PFSK-1 (cell line): ENCODE results near the gene FSTL4.

Source experiments
- FOXP2 ChIP-seq: optimal IDR thresholded peaks from 2 replicates; pipeline ENCODE3; 2011; ENCODE audit warnings: borderline replicate concordance, control low read depth, inconsistent platforms; ENCODE audit not compliant: insufficient read depth; ENCODE audit errors: extremely low read length, extremely low read depth
- POLR2AphosphoS5 ChIP-seq: IDR thresholded peaks from 2 replicates; pipeline ENCODE4 v1.6.1; 2012; ENCODE audit warnings: low read depth, mild to moderate bottlenecking, control low read depth, low read length, moderate library complexity
- REST ChIP-seq, 2 experiments: IDR thresholded peaks; 2 replicates each; pipeline versions ENCODE4 v1.6.1 to v1.8.0; 2011 to 2012; ENCODE audit warnings: low read depth in 2 of 2, low read length in 2 of 2, control low read depth in 1 of 2, inconsistent platforms in 1 of 2, mild to moderate bottlenecking in 1 of 2, moderate library complexity in 1 of 2; ENCODE audit not compliant: insufficient read depth in 1 of 2
- SIN3A ChIP-seq: IDR thresholded peaks from 2 replicates; pipeline ENCODE4 v1.6.1; 2012; ENCODE audit warnings: mild to moderate bottlenecking, low read length, moderate library complexity, borderline replicate concordance; ENCODE audit not compliant: insufficient read depth
- TAF1 ChIP-seq: IDR thresholded peaks from 2 replicates; pipeline ENCODE4 v1.6.1; 2012; ENCODE audit warnings: low read length, control low read depth, borderline replicate concordance; ENCODE audit not compliant: insufficient read depth

Gene FSTL4

GRCh38 chr5:133336121-133336968 is 276.0 kb downstream of the FSTL4 start:
- TF ChIP-seq SIN3A (no peak), POLR2AphosphoS5 (no peak)

DNA sequence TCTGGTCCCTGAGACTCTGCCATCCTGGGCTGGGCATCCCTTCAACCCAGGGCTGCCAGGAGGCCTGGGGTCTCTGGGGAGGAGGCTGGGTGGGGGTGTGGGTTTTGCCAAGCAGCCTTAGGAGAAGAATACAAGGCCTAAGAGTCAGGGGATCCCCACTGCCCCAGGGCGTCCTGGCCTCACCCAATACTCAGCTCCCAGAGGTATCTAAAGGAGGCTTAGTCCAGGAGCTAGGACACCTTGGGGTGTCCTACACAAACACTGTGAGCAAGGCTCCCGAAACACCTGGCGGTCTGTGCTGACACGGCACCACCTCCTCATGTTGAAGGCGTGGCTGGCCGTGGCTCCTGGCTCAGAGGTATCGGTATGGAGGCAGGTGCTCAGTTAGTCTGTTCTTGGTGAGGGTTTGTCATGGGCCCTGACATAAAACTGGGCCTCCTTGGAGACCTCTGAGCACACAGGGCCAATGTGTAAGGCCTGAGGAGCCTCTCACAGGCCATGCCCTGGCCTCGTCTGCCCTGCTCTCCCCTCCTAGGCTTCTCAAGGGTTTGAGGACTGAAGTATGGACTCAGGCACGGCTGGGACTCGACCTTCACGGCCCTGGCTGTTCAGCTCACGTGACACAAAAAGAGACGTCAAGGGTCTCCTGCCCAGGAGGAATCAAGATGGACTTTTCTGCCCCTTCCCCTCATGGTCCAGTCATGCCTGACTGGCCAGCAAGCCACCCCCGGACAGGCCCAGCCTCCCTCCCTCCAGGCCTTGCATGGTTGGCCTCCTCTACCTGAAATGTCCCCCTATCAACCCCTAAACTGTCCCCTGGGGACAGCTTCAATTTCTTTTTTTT is 277.3 kb downstream of the FSTL4 start:
- TF ChIP-seq POLR2AphosphoS5, result no peak
- TF ChIP-seq SIN3A, result no peak
- no peak for TF ChIP-seq FOXP2
- no peak for TF ChIP-seq TAF1
- TF ChIP-seq REST (IDR thresholded peaks at IDR 0.05; ENCODE audit: insufficient read depth in 1 of 2, low read depth in 2 of 2, low read length in 2 of 2), result no peak

DNA sequence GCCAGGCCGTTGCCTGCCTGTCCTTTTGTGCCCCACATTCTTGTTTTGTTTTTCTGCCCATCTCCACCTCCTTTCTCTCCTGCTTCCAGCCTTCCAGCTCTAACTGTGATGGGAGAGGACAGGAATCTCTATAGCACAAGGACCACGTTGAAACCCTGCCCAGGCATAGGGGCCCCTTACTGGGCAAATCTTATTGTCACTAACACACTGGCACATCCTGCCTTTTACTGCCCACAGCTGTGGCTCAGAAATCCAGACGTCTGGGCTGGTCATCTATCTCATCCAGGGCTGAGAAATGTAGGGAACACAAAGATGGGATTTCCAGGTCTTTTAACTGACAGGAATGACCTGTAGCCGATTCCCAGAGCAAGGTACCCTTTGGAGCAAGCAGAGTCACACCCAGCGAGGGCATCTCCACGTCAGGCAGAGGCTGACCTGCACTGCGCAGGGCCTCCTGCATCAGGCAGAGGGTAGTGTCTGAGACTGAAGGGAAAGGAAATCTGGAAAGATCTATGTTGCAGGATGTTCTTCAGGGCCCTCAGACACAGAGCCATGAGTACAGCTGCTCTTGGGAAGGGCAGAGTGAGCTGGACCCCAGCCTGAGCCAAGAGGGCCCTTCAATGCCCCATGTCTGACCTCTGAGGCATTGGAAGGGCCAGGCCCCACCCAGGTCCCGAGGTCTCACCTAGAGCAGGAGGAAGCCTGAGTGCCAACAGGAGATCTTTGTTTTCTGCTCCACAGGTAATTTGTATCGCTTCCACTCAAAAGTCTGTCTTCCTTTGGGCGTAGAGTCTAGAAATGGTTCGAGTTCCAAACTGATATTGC is 278.8 kb downstream of the FSTL4 start:
- no peak for TF ChIP-seq SIN3A
- TF ChIP-seq REST (IDR thresholded peaks at IDR 0.05; ENCODE audit: insufficient read depth in 1 of 2, low read depth in 2 of 2, low read length in 2 of 2), result no peak
- no peak for TF ChIP-seq TAF1
- no peak for TF ChIP-seq FOXP2
- no peak for TF ChIP-seq POLR2AphosphoS5

DNA sequence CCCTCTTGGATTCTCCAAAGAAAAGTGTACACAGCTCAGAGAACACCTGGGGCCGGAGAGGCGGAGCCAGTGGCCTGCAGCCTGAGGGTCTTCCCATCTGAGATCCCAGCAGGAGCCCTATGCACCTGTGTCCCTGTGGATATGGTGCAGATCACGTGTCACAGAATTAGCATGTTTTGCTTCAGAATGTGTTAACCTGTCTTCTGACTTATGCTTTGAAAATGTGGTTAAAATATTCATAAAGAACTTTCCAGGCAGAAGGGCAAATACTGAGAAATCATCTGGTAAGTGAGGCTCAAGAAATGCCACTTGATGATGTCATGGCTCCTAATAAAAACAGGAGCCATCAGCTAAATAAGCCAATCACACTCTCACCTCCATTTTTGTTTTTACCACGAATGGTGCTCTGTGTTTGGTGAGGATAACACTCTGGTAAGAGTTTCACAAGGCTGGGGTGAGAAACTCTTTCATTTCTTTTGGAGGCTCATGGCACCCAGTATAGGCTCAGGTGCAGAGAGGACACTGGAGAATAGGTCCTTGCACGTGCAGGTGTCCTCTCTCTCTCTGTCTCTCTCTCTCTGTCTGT is 279.8 kb downstream of the FSTL4 start:
- TF ChIP-seq TAF1 (no peak), REST (IDR thresholded peaks at IDR 0.05; ENCODE audit: insufficient read depth in 1 of 2, low read depth in 2 of 2, low read length in 2 of 2) (no peak), POLR2AphosphoS5 (no peak), FOXP2 (no peak), SIN3A (no peak)

DNA sequence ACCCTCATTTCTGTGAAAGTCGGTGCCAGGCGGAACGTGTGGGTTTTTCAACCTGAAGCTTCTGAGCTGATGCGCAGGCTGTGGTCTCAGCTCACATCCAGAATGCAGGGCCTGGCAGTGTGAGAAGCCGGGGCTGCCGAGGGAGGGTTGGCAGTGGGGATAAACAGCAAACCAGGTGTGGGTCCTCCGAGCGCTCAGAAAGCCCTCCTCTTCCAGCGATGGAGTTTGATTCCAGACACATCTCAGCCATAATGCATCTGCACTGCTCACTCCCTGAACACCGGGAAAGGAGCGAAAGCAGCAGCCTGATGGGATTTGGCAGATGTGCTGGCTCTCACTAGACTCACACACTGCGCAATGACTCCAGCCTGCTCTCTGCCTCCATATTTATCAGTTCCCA is 280.4 kb downstream of the FSTL4 start:
- TF ChIP-seq POLR2AphosphoS5 (no peak), REST (IDR thresholded peaks at IDR 0.05; ENCODE audit: insufficient read depth in 1 of 2, low read depth in 2 of 2, low read length in 2 of 2) (no peak), SIN3A (no peak), FOXP2 (no peak), TAF1 (no peak)
